Measurements from ENCODE around the gene LAMC1. TPM values are rescaled to one million over a fixed set of nuclear protein-coding genes. Genes with fewer than 3 reads are reported as not detected.

The LAMC1 gene
- total RNA-seq, 1 experiment from 2014 or later, result 61.2 TPM

GRCh38 chr1:183101081-183101480 lies 77.9 kb downstream of the LAMC1 start:
- DNase-seq (ENCODE audit: low read depth, low spot score), result no peak
- no peak overlapping the region for H3K4me3 ChIP-seq (replicated peaks in 1 of 2; ENCODE audit: low read depth in 1 of 2, low read length in 2 of 2)
- H3K36me3 ChIP-seq (ENCODE audit: control insufficient read depth in 1 of 2, insufficient read depth in 2 of 2, low read length in 2 of 2), result no peaks in the 10 kb centered on the region; a peak in 1 of 4 replicates
- H3K9me2 ChIP-seq (ENCODE audit: insufficient read depth), result no peaks in the 10 kb centered on the region
- no TSS peak for BruUV-seq (replicated peaks)
- ChIA-PET RAD21 (ENCODE audit: low non-redundant PET in 1 of 2, low total read pairs in 2 of 2, uncharacterized antibody in 2 of 2, unreplicated experiment in 2 of 2) (no interaction called here), POLR2A (no interaction called here), CTCF (no interaction called here)
- no peak overlapping the region for H3K4me2 ChIP-seq (ENCODE audit: low read length)
- no peak overlapping the region for H3K9ac ChIP-seq (ENCODE audit: low read length)
- intact Hi-C loops (cut with micrococcal nuclease), result no loop called here
- H3K27me3 ChIP-seq (ENCODE audit: insufficient read depth, low read length), result no peaks in the 10 kb centered on the region
- H3K27ac ChIP-seq (ENCODE audit: low read depth, low read length), result no peak overlapping the region
- no peaks in the 10 kb centered on the region for H3K9me3 ChIP-seq (ENCODE audit: control insufficient read depth in 1 of 2, insufficient read depth in 1 of 2, low read depth in 1 of 2, low read length in 2 of 2)
- peaks cover 11% of the 10 kb centered on the region; the same call in 1 of the 2 replicates for H3K79me2 ChIP-seq (ENCODE audit: insufficient read depth, low read length)
- no peaks in the 10 kb centered on the region for H4K20me1 ChIP-seq (ENCODE audit: insufficient read depth)
- no peaks in the 10 kb centered on the region for H3K4me1 ChIP-seq (ENCODE audit: control insufficient read depth in 1 of 2, insufficient read depth in 2 of 2, low read length in 2 of 2)
- no peak for TF ChIP-seq ZFX (IDR thresholded peaks at IDR 0.05)
- TF ChIP-seq SRF (IDR thresholded peaks at IDR 0.05; ENCODE audit: low read depth), result no peak
- no peak for TF ChIP-seq CEBPB (IDR thresholded peaks at IDR 0.05; ENCODE audit: low read depth)
- TF ChIP-seq EZH2phosphoT487 (IDR thresholded peaks at IDR 0.05; ENCODE audit: borderline replicate concordance), result no peak
- TF ChIP-seq RAD21 (IDR thresholded peaks at IDR 0.05; ENCODE audit: low read depth), result no peak
- TF ChIP-seq CBX3 (IDR thresholded peaks at IDR 0.05; ENCODE audit: low read depth), result no peak
- no peak for TF ChIP-seq YY1 (IDR thresholded peaks at IDR 0.05; ENCODE audit: extremely low read depth, insufficient replicate concordance, low read depth, low read length)
- TF ChIP-seq SIN3A (IDR thresholded peaks at IDR 0.05; ENCODE audit: low read depth), result no peak
- no peak for TF ChIP-seq MAX (IDR thresholded peaks at IDR 0.05)
- no peak for TF ChIP-seq TCF7L2 (IDR thresholded peaks at IDR 0.05; ENCODE audit: borderline replicate concordance, extremely low read depth, insufficient read depth, insufficient read length)
- no peak for TF ChIP-seq EZH2 (IDR thresholded peaks at IDR 0.05)
- TF ChIP-seq EGR1 (IDR thresholded peaks at IDR 0.05; ENCODE audit: low read depth), result no peak
- no peak for TF ChIP-seq POLR2A (IDR thresholded peaks at IDR 0.05; ENCODE audit: borderline replicate concordance, extremely low read depth, insufficient read depth, insufficient read length)
- H2AFZ ChIP-seq (ENCODE audit: low read depth, low read length, poor library complexity, severe bottlenecking), result no peak overlapping the region
- ATAC-seq, result no peak

- H3K9me3 ChIP-seq (ENCODE audit: control insufficient read depth in 1 of 2, insufficient read depth in 1 of 2, low read depth in 1 of 2, low read length in 2 of 2), result no peaks in the 10 kb centered on the region
- H3K4me2 ChIP-seq (ENCODE audit: low read length), result no peak overlapping the region
- H2AFZ ChIP-seq (ENCODE audit: low read depth, low read length, poor library complexity, severe bottlenecking), result no peak overlapping the region
- no TSS peak for BruUV-seq (replicated peaks)
- peaks cover 8% of the 10 kb centered on the region; the same call in 1 of the 2 replicates for H3K79me2 ChIP-seq (ENCODE audit: insufficient read depth, low read length)
- no peaks in the 10 kb centered on the region for H3K9me2 ChIP-seq (ENCODE audit: insufficient read depth)
- ChIA-PET RAD21 (ENCODE audit: low non-redundant PET in 1 of 2, low total read pairs in 2 of 2, uncharacterized antibody in 2 of 2, unreplicated experiment in 2 of 2) (no interaction called here), CTCF (no interaction called here), POLR2A (no interaction called here)
- no peak overlapping the region for H3K4me3 ChIP-seq (replicated peaks in 1 of 2; ENCODE audit: low read depth in 1 of 2, low read length in 2 of 2)
- no peak for TF ChIP-seq EGR1 (IDR thresholded peaks at IDR 0.05; ENCODE audit: low read depth)
- no peak for TF ChIP-seq SRF (IDR thresholded peaks at IDR 0.05; ENCODE audit: low read depth)
- no peak for TF ChIP-seq ELF1 (IDR thresholded peaks at IDR 0.05; ENCODE audit: borderline replicate concordance, low read depth)
- TF ChIP-seq POLR2A (IDR thresholded peaks at IDR 0.05; ENCODE audit: borderline replicate concordance, extremely low read depth, insufficient read depth, insufficient read length), result no peak
- TF ChIP-seq CTCF (IDR thresholded peaks at IDR 0.05 in 2 of 3, conservative IDR thresholded peaks at IDR 0.05 in 1 of 3; ENCODE audit: borderline replicate concordance in 1 of 3, insufficient read depth in 1 of 3, low read depth in 2 of 3, low read length in 2 of 3), result no peak
- TF ChIP-seq TCF7L2 (IDR thresholded peaks at IDR 0.05; ENCODE audit: borderline replicate concordance, extremely low read depth, insufficient read depth, insufficient read length), result no peak
- no peaks in the 10 kb centered on the region for H4K20me1 ChIP-seq (ENCODE audit: insufficient read depth)
- H3K4me1 ChIP-seq (ENCODE audit: control insufficient read depth in 1 of 2, insufficient read depth in 2 of 2, low read length in 2 of 2), result no peaks in the 10 kb centered on the region
- no peak overlapping the region for H3K9ac ChIP-seq (ENCODE audit: low read length)
- H3K27me3 ChIP-seq (ENCODE audit: insufficient read depth, low read length), result no peaks in the 10 kb centered on the region
- H3K36me3 ChIP-seq (ENCODE audit: control insufficient read depth in 1 of 2, insufficient read depth in 2 of 2, low read length in 2 of 2), result no peaks in the 10 kb centered on the region; a peak in 1 of 4 replicates
- H3K27ac ChIP-seq (ENCODE audit: low read depth, low read length), result no peak overlapping the region
- no peak for DNase-seq (ENCODE audit: low read depth, low spot score)
- intact Hi-C loops (cut with micrococcal nuclease), result no loop called here
- ATAC-seq, result no peak
Measured at GRCh38 chr1:183101841-183102276, 78.6 kb downstream of the LAMC1 start.

All from HCT116 (cell line).